Uterus (tissue), 2 donors: ENCODE data around the gene IGFBP4.

Experiments used
- POLR2A ChIP-seq, 2 donors: fragments of 450-650 bp; IDR thresholded peaks; one replicate each; pipeline ENCODE4 v1.6.1; 2016; ENCODE audit warnings: antibody characterized with exemption in 2 of 2, mild to moderate bottlenecking in 1 of 2, moderate library complexity in 1 of 2
- TF ChIP-seq, protein P1 (sequence below), 4 experiments: fragments of 200-600 bp in 2 of 4; fragments of 450-650 bp in 2 of 4; sonication (generic) in 2 of 4; IDR thresholded peaks; one replicate each; pipeline ENCODE4 v1.5.1; 2016 to 2019; ENCODE audit warnings: antibody characterized with exemption in 4 of 4, mild to moderate bottlenecking in 2 of 4, moderate library complexity in 1 of 4

DNA sequence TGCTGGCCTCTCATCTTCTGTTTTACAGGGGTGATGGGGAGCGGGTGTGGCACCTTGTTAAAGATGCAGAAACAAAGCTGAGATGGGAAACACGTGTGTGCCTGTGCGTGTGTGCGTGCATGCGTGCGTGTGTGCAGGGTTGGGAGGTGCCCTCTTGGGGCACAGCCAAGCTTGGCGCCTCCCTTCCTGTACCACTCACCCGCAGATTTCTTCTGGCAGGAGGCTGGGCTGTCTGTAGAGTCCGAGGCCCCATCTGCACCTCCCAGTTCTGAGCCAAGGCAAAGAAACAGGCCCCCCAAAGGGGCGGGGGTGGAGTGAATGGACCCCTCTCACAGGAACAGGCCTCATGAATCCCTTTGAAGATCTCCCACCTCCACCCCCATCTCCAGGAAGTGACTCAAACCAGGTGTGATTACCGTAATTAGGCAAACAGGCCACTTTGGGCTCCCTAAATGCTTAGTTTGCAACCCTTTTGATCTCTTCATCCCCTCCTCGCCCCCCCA is 37.3 kb downstream of the IGFBP4 start:
- TF ChIP-seq, protein P1, sequence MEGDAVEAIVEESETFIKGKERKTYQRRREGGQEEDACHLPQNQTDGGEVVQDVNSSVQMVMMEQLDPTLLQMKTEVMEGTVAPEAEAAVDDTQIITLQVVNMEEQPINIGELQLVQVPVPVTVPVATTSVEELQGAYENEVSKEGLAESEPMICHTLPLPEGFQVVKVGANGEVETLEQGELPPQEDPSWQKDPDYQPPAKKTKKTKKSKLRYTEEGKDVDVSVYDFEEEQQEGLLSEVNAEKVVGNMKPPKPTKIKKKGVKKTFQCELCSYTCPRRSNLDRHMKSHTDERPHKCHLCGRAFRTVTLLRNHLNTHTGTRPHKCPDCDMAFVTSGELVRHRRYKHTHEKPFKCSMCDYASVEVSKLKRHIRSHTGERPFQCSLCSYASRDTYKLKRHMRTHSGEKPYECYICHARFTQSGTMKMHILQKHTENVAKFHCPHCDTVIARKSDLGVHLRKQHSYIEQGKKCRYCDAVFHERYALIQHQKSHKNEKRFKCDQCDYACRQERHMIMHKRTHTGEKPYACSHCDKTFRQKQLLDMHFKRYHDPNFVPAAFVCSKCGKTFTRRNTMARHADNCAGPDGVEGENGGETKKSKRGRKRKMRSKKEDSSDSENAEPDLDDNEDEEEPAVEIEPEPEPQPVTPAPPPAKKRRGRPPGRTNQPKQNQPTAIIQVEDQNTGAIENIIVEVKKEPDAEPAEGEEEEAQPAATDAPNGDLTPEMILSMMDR (IDR thresholded peaks at IDR 0.05): no peak
- TF ChIP-seq POLR2A (IDR thresholded peaks at IDR 0.05): no peak
